ENCODE results near the gene ANKRD13D.
A peak's percentile ranks its signal among the peaks of the same experiment; 100 is the strongest.
"Not testable (repeated sequence)": the region's sequence is repeated elsewhere in the genome, so short reads cannot be mapped to it uniquely, and the experiment has no call there.

Gene ANKRD13D

DNA sequence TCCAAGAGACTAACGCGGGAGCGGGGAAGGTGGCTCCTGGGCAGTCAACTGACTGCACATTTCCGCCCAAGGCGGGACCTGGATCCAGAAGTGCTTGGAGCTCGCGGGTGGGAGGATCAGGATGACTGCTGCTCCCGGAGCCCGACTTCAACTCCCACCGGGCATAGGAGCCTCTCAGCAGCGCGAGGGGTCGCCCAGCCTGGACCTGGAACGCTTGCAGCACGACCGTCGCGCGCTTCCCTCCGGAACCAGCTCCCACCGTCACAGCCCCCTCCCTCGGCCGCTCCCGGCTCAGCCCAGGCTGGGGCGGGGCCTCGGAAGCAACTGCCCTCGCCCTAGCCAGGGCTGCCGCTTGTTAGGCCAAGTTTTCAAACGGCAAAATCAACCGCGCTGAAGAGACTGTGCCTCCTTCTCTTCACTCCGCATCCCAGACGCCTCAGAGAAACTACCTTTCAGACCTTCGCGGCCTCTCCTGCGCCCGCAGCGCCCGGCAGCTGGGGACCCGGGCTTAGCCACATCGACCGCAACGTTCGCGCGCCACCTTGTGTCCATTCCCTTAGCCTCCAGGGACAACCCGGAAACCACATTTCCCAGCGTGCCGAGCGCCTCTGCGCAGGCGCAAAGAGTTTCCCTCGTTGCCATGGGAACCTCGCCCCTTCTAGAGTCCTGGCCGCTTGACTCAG is 28.2 kb downstream of the ANKRD13D start:
- DNase-seq (ENCODE audit: low read depth in 3 of 3), result peak; percentile 97 to 99 (median 98)

DNA sequence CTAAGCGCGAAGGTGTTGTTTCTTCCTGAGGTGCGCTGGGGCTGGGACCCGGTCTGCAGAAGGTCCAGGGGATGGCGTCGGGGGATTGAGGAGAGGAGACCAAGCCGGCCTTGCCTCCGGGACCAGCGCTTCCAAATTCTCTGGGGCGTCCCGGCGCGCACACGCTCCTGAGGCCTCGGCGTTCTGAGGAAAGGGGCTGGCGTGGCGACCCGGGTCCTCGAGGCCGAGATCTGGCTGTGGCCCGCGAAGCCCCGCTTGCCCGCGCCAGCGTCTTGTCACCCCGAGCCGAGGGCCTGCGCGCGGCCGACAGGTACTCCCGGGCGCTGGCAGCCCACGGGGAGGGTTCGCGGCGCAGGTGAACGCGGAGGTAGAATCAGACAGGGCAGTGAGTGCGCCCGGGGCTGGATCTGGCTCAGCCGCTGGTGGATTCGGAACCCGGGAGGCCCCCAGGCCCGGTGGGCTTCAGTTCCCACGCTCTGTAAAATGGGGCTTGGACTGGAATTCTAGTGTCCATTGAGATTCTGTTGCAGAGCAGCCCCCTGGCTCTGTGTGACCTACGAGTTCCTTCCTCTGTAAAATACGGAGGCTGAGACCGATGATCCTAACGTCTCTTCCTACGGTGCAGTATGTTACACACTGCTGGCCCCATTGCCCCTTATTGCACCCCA is 28.9 kb downstream of the ANKRD13D start:
- no peak for DNase-seq (ENCODE audit: low read depth in 3 of 3)

DNA sequence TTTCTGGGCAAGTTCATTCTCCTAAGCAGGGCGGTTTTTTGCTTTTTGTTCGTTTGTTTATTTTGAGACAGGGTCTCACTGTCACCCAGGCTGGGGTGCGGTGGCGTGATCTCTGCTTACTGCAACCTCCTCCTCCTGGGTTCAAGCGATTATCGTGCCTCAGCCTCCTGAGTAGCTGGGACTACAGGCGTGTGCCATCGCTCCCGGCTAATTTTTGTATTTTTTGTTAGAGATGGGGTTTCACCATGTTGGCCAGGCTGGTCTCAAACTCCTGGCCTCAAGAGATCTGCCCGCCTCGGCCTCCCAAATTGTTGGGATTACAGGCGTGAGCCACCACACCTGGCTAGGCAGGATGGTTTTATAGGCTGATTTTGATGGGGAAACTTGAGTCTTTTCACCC is 29.8 kb downstream of the ANKRD13D start:
- not testable (repeated sequence) for DNase-seq (ENCODE audit: low read depth in 3 of 3)

DNA sequence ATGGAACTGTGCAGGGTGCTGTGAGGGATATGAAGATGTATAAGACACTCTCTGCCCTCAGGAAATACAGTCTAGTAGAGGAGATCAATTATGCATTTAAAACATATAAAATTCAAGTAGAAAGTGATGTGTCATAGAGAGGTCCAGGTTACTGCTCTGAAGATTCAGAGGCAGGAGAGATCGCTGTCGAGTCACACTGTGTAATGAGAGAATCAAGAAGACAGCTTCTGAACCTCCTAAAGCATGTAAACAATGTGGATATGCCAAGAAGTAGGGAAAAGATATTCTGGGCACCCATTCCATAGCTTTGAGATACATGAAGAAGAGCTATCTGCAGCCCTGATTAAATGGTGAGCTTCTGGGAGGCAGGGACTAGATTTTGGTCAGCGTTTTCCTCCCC is 30.9 kb downstream of the ANKRD13D start:
- DNase-seq (ENCODE audit: low read depth in 3 of 3), result no peak

DNA sequence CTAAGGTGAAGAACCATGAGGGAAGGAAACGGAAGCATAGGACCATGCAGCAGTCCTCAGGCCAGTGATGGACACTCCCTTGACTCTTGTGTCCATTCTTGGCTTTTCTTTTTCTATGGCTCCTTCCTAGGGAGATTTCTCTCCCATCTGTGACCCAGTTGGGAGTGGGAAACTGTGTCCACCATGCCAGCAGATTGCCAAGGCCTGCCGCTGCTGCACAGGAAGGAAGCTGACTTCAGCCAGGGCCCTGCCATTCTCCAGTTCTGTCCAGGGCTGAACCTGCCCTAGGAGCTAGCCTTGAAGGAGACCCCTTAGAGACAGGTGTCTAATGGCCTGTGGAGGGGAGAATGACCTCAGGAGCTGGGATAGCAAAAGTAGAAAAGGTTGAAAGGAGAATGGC is 31.6 kb downstream of the ANKRD13D start:
- DNase-seq (ENCODE audit: low read depth in 3 of 3), result no peak

DNA sequence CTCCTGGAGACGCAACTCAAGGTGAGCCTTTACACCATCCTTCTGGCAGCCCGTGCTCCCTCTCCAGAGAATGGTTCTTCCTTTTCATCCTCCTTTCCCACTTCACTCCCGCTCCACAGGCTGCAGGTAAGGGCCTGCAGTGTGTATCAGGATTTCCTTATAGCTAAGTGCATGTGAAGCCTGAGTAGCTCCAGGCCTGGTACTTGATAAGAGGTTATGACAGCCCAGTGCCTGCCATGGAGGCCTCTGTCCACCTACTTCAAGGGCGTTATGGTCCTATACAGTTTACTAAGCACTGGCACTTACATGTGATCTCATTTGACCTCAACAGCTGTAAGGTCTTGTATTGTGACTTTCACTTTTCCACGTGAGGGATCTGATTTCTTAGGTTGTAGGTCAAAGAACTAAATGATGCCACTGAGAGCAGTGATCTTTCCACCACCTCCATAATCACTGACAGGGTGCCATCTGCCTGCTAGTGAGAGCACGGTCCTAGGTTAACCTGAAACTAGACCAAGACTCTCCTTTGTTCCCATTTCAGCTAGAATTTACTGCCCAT is 32.3 kb downstream of the ANKRD13D start:
- DNase-seq (ENCODE audit: low read depth in 3 of 3), result no peak

DNA sequence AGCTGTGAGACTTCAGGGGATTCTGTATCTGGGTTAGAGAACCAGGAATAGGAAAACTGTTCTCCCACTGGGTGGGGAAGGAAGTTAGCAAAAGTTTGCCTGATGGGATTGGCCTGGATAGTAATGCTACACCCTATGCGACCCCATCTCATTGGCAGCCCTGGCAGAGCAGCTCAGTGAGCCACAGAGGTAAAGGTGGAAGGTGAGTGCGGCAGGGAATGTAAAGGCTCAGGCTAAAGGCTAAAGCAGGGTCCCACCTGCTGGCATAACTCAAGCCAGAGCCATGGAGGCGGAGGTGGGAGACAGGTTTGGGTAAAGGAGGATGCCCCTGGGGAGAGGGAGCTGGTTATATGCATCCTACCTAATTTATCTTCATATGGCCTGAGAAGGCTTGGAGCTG is 32.9 kb downstream of the ANKRD13D start:
- no peak for DNase-seq (ENCODE audit: low read depth in 3 of 3)

DNA sequence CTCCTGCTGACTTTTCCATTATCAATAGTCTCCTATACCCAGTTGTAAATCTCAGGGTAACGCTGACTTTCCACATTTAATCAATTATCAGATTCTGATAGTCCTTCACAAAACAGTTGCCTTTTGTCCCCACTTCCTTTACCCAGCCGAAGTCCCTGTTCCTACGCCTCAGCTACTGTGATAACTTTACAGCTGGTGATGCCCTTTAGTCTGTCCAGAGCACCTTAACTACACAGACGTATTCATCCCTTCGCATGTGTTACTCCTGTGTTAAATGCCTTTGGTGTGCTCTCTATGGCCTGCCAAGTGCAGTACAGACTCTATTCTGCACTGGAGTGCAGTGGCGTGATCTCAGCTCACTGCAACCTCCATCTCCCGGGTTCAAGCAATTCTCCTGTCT is 34.4 kb downstream of the ANKRD13D start:
- no peak for DNase-seq (ENCODE audit: low read depth in 3 of 3)

DNA sequence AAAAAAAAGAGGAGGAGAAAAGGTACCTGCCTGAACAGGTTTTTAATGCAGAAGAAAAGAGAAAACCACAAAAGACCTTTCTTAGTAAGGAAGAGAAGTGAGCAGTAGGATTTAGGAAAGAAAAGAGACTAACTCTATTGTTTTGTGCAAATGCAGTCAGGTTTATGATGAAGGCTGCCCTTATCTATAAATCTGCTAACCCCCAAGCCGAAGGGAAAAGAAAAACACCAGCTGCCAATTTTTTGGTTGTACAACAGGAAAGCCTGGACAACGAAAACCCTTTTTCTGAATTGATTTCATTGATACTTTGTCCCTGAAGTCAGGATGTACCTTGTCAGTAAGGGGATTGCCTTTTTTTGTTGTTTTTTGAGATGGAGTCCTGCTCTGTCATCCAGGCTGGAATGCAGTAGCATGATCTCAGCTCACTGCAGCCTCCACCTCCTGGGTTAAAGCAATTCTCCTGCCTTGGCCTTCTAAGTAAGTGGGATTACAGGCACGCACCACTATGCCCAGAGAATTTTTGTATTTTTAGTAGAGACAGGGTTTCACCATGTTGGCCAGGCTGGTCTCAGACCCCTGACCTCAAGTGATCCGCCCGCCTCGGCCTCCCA is 43.1 kb downstream of the ANKRD13D start:
- DNase-seq (ENCODE audit: low read depth in 3 of 3), result no peak

DNA sequence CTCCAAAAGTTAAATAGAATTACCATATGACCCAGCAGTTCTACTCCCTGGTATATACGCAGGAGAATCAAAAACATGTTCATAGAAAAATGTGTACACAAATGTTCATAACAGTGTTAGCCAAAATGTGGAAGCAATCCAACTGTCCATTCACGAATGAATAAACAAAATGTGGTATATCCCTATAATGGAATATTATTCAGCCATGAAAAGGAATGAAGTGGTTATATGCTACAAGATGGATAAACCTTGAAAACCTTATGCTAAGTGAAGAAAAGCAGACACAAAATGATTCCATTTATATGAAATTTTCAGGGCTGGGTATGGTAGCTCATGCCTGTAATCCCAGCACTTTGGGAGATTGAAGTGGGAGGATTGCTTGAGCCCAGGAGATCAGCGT is 48.2 kb downstream of the ANKRD13D start:
- no peak for DNase-seq (ENCODE audit: low read depth in 3 of 3)

DNA sequence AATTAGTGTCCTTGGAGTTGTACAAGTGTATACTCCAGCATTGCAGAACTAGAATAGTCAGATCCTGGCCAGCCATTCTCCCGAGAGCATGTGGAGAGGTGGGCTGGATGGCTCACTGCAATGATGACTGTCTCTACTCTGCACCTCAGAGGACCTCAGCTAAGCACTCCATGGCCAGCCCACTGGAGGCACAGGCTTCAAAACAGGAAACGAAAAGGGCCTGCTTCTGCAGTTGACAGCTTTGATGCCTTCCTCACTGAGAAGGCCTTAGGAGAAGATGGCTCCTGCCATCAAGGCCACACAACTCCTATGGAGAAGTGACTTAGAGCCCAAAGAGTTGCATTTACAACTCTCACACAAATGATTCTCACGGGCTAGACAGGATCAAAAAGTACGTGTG is 55.2 kb downstream of the ANKRD13D start:
- no peak for DNase-seq (ENCODE audit: low read depth in 3 of 3)

DNA sequence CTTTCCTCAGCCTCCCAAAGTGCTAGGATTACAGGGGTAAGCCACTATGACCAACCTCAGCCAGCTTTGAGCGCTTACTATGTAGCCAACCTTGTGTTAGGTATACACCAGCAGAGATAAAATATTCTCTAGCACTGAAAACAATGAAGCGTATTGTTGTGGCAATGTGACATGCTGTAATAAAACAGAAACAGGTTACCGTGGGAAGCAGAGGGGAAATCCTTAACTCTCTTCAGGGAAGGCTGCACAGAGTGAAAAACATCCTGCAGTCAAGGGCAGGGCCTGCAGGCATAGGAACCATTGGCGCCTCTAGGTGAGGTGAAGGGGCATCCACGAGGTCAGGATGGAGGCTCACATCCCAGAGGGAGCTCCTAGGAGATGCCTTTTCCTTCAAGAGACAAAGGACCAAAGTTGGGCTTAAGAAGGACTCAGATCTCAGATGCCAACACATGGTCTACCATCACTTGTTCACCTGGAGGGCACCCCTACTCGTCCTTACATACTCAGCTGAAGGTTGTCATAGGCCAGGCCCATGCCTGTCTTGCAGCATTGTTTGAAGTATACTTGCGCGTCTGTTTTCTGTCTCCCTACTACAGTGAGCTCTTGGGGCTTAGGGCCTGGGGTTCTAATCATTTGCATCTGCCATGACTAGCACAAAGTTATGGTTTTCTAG is 56.3 kb downstream of the ANKRD13D start:
- DNase-seq (ENCODE audit: low read depth in 3 of 3), result no peak

DNA sequence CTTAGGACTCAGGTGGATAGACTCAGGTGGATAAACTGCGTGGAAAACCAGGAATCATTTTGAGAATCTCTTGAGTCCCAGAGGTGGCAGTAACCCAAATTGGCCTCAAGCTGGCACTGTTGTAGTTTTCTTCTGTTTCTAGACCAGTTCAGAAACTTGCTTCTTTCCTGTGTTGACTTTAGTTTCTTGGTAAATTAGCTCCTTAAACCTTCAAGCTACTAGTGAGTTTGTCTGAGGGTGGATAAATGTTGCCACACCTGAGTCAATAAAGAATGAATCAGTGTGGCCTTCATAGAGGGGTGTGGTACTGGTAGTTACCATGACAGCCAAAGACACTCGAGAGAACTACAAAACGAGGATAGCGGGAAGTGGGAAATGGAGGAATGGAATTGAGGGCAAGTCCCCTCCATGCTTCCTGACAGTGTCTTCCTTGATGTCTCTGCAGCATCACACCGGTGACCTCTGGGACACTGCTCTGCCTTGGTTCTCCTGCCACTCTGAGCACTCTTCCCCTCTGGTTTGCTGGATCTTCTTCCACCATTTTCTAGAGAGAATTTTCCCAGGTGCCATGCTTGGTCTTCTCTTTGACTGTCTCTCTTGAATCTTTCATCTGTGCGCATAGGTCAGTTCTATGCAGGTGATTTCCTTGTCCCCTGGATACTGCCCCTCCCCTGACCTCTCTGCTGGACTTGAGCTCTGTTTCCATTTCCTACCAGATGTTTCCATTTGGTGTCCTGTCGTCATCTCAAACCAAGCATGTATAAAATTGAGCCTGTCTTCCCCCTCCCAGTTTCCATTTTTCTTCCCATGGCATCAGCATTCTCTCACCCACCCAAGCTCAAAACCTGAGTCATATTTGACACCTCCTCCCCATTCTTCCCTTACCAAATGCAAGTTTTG is 57.1 kb downstream of the ANKRD13D start:
- DNase-seq (ENCODE audit: low read depth in 3 of 3), result no peak

DNA sequence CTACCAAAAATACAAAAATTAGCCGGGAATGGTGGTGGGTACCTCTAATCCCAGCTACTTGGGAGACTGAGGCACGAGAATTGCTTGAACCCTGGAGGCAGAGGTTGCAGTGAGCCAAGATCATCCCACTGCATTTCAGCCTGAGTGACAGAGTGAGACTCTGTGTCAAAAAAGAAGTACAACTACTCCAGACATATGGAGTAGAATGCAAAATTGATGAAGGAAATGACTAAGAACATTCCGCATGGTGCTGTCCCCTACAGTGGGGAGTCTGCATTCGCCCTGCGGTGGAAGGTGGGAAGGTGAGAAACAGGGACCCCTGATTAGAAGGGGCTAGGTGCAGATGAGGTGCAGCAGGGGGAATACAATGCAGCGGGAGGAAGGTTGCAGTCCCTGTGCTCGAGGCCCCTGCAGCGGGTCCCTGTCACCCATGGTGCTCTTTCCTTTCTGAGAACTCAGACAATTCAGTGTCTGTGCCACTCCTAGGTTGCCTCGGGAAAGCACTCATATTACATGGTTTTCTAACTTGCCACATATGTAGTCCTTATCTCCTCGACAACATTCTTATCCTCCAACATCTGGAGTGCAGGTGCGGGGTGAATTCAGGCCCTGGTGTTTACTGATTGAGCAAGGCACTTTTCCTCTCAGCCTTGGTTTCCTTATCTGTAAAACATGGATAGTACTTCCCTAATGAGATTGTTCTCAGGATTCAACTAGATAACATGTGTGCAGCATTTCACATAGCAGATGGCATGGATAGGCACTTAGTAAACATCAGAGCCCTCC is 59.1 kb downstream of the ANKRD13D start:
- no peak for DNase-seq (ENCODE audit: low read depth in 3 of 3)

DNA sequence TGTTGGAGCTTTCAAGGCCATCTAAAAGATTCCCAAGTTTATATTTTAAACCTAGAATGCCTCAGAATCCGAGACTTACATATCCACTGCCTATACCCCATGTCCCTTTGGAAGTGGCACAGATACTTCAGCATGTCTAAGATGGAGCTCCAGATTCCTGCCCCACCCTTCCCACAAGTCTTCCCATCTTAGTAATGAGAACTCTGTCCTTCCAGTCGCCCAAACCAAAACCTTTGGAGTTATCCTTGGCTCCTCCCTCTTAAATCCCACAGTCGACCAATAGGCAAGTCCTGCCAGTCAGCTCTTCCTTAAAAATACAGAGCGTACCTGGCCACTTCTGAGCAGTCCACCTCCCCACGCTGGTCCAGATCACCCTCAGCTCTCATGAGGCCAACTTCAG is 59.9 kb downstream of the ANKRD13D start:
- DNase-seq (ENCODE audit: low read depth in 3 of 3), result no peak

DNA sequence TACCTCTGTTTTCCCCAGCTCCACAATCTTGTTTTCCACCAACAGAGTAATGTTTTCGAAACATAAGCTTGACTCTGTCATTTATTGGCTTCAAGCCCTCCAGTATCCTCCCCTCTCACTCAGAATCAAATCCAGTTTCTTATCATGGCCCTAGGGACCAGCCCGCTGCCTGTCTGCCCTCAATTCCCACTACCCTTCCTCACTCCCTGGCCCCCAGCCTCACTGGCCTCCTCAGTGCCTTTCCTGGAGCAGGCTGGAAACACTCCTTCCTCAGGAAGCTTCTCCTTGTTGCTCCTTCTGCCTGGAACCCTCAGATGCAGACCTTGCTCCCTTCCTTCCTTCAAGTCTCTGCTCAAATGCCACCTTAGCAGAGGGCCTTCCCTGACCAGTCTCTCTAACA is 60.4 kb downstream of the ANKRD13D start:
- DNase-seq (ENCODE audit: low read depth in 3 of 3), result no peak

DNA sequence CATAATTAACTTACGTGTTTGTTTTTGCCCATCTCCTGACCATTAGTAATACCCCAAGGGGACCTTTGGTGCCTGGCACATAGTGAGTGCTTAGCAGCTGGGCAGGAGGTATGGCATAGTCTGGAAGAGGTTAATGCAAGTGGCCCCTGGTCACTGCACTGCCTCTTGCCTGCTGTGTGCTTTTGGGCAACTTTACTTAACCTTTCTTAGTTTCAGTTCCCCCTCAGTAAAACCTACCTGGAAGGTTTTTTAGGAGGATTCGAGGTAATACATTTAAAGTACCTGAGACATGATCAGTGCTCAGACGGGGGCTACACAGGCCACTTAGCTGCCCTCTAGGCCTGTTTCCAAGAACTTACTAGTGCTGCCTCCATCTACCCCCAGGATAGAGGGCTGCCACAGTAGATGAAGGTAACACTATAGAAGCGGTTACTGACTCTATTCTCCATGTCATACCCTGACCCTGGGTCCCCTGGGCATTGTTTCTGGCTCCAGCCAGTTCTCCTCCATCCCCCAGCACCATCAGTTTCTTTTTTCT is 60.9 kb downstream of the ANKRD13D start:
- no peak for DNase-seq (ENCODE audit: low read depth in 3 of 3)

DNA sequence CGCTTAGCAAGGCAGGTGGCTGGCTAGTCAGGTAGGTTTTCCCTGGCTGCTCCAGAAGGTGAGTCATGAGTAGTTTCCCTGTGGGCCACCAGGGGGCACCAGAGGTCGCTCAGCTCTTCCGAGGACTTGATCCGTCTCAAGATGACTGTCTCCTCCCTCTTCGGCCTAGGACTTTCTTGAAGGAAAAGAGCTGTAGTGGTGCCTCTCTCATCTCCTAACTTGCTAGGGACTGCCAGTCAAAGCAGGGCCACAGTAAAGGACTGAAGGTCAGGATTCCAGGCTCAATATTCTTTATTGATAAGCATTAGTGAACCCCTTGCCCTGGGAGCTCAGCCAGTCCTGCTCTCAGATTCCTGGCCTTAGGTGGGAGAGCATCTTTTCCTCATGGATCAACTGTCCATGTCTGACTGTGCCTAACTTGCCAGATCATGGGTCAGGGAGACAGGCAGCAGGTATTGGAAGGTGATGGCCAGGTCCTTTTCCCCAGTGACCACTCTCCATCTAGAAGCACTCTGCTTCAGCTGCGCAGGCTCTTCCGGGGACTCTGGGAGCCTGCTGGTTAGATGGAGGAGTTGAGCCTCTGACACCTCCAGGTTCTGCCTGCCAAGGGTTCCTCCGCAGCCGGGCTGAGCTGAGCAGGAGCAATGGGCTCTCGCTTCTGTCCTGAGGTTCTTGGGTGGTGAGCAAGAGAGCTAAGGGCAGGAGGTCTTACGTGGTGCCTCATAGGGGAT is 62.3 kb downstream of the ANKRD13D start:
- DNase-seq (ENCODE audit: low read depth in 3 of 3), result peak in 2 of 3 experiments; percentile 37 to 56
